ENCODE results near the gene CACNB4.

GRCh38 chr2:151789055-151789834 lies 309.6 kb downstream of the CACNB4 start:
- TF ChIP-seq, protein P1, sequence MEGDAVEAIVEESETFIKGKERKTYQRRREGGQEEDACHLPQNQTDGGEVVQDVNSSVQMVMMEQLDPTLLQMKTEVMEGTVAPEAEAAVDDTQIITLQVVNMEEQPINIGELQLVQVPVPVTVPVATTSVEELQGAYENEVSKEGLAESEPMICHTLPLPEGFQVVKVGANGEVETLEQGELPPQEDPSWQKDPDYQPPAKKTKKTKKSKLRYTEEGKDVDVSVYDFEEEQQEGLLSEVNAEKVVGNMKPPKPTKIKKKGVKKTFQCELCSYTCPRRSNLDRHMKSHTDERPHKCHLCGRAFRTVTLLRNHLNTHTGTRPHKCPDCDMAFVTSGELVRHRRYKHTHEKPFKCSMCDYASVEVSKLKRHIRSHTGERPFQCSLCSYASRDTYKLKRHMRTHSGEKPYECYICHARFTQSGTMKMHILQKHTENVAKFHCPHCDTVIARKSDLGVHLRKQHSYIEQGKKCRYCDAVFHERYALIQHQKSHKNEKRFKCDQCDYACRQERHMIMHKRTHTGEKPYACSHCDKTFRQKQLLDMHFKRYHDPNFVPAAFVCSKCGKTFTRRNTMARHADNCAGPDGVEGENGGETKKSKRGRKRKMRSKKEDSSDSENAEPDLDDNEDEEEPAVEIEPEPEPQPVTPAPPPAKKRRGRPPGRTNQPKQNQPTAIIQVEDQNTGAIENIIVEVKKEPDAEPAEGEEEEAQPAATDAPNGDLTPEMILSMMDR (conservative IDR thresholded peaks at IDR 0.05; ENCODE audit: low read length) = no peak
- TF ChIP-seq EZH2phosphoT487 (IDR thresholded peaks at IDR 0.05; ENCODE audit: borderline replicate concordance) = no peak

All from Loucy (cell line).